HG03457 (cell line): Measurements from ENCODE around the gene KCNJ15.
A peak's percentile ranks its signal among the peaks of the same experiment; 100 is the strongest.
"Not testable (repeated sequence)": the region's sequence is repeated elsewhere in the genome, so short reads cannot be mapped to it uniquely, and the experiment has no call there.

Experiments
- ATAC-seq: cut with Tn5 transposase; IDR thresholded peaks from one replicate; pipeline ENCODE4 v1.9.1; 2021; ENCODE audit warnings: moderate number of reproducible peaks; ENCODE audit not compliant: unreplicated experiment

Gene KCNJ15

DNA sequence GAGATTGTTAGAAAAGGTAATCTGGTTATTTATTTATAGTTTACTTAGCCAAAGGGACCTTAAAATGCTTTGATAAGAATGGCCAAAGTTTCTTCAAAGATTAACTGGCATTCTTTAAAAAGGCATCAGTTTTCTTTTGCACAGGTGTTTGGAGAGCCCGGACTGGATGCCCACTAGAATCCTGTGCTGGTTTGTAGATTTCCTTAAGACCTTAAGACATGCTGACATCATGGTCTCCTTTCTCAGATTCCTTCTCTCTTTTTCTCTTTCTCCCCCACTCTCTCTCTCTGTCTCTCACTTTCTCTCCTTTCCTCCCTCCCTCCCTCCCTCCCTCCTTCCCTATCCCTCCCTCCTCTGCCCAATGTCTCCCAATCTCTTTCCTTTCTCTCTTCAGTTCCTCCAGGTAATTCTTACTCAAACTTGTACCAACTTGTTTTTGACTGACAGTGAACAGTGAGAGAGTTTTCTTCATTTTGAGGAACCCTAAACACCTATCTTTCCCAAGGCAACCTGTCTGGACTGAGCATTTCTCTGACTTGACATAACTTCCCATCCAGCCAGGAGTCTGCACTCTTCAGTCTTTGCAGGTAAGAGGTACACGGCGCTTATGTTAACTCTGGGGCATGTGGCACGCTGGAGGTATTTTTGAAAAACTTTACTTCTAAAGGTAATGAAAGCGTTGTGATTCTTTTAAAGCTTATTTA is at the start of gene KCNJ15:
KCNJ15 (plus strand) TSS at position 393 of the 704 bp plus-strand sequence. CDS start 42,271 bp downstream, outside the sequence.
- no peak for ATAC-seq

GRCh38 chr21:38208118-38208517 is 48.7 kb upstream of the KCNJ15 start:
- ATAC-seq, result no peak

- ATAC-seq, result no peak
Measured at GRCh38 chr21:38211321-38211720, 45.5 kb upstream of the KCNJ15 start.

DNA sequence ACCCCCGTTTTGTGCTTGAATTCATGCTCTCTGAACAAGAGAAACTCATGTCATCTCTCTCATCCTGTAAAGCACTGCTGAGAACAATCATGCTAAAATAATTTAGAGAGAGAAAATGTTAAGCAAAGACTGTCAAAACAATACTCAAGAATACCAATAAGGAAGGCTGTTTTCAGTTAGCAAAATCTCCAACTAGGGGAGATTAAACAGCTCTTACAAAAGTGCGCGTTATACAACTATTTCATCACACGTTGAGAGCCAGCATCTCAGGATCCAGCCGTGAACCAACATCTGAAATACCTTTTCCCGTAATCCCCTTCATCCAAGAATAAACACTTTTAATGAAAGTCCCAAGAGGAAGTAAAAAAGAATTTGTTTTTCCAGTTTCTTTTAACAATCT is 44.1 kb upstream of the KCNJ15 start:
- ATAC-seq, result no peak

DNA sequence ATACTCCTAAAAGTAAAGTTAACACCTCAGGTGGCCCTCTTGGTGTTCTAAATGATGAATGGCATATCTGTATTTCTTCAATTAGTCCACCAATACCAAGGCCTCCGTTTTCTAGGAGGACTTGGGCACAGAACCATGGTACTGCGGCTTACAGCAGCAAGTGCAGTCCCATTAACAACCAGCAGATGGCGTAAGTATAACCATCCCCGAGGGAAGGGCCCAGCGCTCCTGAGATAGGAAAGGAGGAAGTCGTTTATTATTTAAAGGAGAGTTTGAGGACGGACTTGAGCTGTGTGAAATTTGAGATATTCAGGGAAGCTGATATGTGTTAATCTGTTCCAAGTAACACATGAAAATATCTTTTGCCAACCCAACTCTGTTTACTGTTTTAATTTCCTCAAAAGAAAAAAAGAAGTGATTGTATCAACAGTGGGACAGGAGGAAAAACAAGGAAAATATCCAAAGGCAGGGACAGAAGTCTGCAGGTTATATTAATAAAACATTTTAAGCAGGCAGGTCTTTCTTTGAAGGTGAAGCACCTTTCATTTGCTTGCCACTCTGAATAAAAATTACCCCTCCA is 37.7 kb upstream of the KCNJ15 start:
- ATAC-seq, result no peak

GRCh38 chr21:38220270-38220737 is 36.5 kb upstream of the KCNJ15 start:
- ATAC-seq, result no peak

GRCh38 chr21:38221594-38221993 is 35.2 kb upstream of the KCNJ15 start:
- ATAC-seq, result peak; percentile 68

DNA sequence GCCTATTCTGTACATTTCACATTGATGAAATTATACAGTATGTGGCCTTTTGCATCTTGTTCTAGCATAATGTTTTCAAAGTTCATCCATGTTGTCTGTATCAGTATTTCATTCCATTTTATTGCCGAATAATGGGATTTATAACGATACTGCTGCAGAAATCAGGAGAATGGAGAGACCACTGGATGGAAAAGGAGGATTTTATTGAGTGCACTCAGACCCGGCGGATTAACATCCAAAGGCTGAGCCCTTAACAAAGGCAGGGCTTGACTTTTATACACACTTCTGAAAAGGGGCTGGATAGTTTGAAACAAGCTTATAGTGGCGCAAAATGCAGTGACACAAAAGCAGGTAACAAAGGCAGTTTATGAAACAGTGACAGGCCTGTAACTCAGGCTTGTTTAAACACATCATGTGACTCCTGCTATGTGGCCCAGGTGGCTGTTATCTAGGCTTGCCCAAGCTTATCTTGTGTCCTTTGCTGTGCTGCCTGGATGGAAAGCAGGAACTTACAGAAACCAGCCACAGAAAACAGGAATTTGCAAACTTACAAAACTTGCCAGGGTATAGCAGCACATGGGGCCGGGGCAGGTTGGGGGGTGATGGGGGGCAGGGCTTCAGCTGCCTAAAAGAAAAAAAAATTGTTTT is 32.8 kb upstream of the KCNJ15 start:
- ATAC-seq, result no peak

- ATAC-seq, result no peak
Measured at GRCh38 chr21:38227401-38227800, 29.4 kb upstream of the KCNJ15 start.

- ATAC-seq, result no peak
Measured at GRCh38 chr21:38228115-38228514, 28.7 kb upstream of the KCNJ15 start.

GRCh38 chr21:38228537-38228936 is 28.3 kb upstream of the KCNJ15 start:
- ATAC-seq, result no peak

GRCh38 chr21:38229260-38229877 is 27.4 kb upstream of the KCNJ15 start:
- ATAC-seq, result no peak

- no peak for ATAC-seq
Measured at GRCh38 chr21:38234395-38235142, 22.2 kb upstream of the KCNJ15 start.

GRCh38 chr21:38235251-38235650 is 21.5 kb upstream of the KCNJ15 start:
- not testable (repeated sequence) for ATAC-seq

GRCh38 chr21:38236232-38236631 is 20.6 kb upstream of the KCNJ15 start:
- ATAC-seq, result no peak

- no peak for ATAC-seq
Measured at GRCh38 chr21:38239672-38240071, 17.1 kb upstream of the KCNJ15 start.

- no peak for ATAC-seq
Measured at GRCh38 chr21:38240129-38240528, 16.7 kb upstream of the KCNJ15 start.

DNA sequence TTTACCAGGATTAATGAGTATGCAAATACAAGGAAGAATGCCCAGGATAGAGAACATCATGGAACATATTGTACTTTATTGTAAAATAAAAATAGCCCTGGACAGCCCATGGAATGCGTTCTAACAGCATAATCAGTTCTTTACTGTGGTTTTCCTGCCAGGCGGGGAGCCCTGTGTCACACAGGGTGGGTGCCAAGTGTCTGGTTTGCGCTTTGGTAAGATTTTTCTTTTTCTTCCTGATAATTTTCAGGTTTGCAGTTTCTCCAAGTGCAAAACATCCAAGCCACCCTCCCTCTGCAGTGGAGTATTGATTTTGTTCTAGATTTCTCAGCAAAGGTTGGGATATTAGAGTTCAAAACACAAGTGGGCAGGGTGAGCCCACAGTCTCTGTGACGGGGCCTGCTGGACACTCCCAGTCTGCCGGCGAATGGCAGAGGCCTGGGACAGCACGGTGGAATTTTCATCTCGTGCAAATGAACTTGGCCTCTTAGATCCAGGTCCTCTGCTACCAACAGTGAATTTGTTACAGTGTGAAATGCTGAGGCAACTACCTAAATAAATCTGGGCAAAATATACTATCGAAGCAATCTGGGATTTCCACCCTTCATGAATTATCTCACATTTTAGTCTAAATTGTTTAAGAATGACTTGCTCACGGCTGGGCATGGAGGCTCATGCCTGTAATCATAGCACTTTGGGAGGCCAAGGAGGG is 15.6 kb upstream of the KCNJ15 start:
- ATAC-seq, result no peak

GRCh38 chr21:38242061-38242460 is 14.7 kb upstream of the KCNJ15 start:
- no peak for ATAC-seq

GRCh38 chr21:38243732-38244406 is 12.9 kb upstream of the KCNJ15 start:
- ATAC-seq, result no peak
